ENCODE results near the gene PDZK1IP1.

GRCh38 chr1:47205918-47206317 is 16.1 kb upstream of the PDZK1IP1 start:
- no peak for TF ChIP-seq ZNF274 (IDR thresholded peaks at IDR 0.05; ENCODE audit: low read depth, low read length)
- TF ChIP-seq SUZ12 (IDR thresholded peaks at IDR 0.05; ENCODE audit: extremely low read depth, insufficient read depth, insufficient read length): no peak

All from NT2/D1 (cell line).